Thyroid gland (tissue), 4 donors: ENCODE results near the gene REPS2.

Experiments
- POLR2A ChIP-seq, 2 donors: fragments of 450-650 bp; IDR thresholded peaks; one replicate each; pipeline ENCODE4 v1.6.1; 2017; ENCODE audit warnings: antibody characterized with exemption in 2 of 2, mild to moderate bottlenecking in 2 of 2, moderate library complexity in 1 of 2
- TF ChIP-seq, protein P1 (sequence below), 6 experiments: fragments of 200-600 bp in 3 of 6; fragments of 450-650 bp in 3 of 6; sonication (generic) in 3 of 6; IDR thresholded peaks; one replicate each; pipeline ENCODE4 v1.5.1; 2016 to 2019; ENCODE audit warnings: antibody characterized with exemption in 6 of 6, mild to moderate bottlenecking in 2 of 6, inconsistent platforms in 1 of 6, moderate library complexity in 1 of 6

DNA sequence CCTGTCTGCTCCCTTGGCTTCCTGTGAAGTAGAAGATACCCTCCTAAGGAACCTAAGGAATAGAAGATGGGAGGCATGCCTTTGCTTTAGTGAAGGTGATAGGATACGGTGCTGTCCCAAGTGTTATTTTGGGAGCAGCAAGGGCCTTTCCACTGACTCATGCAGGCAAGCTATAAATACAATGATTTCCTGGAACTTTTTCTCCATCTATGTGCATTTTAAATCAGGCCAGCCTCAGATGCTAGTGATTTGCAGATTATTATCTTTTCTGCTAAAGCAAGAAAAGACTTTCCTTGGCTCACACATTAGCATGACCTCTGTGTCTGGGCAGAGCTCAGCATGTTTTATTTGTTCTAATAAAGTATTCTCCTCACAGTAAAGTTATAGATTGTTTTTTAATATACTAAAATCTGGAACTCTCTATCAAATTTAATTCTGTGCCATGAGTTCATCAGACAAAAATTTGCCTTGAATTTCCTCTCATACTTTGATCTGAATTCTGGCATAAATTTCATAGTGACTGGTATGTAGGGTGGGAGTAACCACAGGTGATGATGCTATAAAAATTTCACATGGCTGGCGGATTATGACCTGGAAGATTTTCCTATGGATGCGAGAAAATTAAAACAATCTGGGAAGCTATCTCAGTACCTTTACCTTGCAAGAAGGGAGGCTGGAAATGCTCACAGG lies 131.7 kb downstream of the REPS2 start:
- TF ChIP-seq, protein P1, sequence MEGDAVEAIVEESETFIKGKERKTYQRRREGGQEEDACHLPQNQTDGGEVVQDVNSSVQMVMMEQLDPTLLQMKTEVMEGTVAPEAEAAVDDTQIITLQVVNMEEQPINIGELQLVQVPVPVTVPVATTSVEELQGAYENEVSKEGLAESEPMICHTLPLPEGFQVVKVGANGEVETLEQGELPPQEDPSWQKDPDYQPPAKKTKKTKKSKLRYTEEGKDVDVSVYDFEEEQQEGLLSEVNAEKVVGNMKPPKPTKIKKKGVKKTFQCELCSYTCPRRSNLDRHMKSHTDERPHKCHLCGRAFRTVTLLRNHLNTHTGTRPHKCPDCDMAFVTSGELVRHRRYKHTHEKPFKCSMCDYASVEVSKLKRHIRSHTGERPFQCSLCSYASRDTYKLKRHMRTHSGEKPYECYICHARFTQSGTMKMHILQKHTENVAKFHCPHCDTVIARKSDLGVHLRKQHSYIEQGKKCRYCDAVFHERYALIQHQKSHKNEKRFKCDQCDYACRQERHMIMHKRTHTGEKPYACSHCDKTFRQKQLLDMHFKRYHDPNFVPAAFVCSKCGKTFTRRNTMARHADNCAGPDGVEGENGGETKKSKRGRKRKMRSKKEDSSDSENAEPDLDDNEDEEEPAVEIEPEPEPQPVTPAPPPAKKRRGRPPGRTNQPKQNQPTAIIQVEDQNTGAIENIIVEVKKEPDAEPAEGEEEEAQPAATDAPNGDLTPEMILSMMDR (IDR thresholded peaks at IDR 0.05): no peak
- TF ChIP-seq POLR2A (IDR thresholded peaks at IDR 0.05): no peak
